Thyroid gland (tissue), 4 donors: ENCODE data around the gene GPSM1.

Experiments used
- CTCF ChIP-seq, 6 experiments: fragments of 200-600 bp in 3 of 6; fragments of 450-650 bp in 3 of 6; sonication (generic) in 3 of 6; IDR thresholded peaks; one replicate each; pipeline ENCODE4 v1.5.1; 2016 to 2019; ENCODE audit warnings: antibody characterized with exemption in 6 of 6, mild to moderate bottlenecking in 2 of 6, inconsistent platforms in 1 of 6, moderate library complexity in 1 of 6
- POLR2A ChIP-seq, 2 donors: fragments of 450-650 bp; IDR thresholded peaks; one replicate each; pipeline ENCODE4 v1.6.1; 2017; ENCODE audit warnings: antibody characterized with exemption in 2 of 2, mild to moderate bottlenecking in 2 of 2, moderate library complexity in 1 of 2

DNA sequence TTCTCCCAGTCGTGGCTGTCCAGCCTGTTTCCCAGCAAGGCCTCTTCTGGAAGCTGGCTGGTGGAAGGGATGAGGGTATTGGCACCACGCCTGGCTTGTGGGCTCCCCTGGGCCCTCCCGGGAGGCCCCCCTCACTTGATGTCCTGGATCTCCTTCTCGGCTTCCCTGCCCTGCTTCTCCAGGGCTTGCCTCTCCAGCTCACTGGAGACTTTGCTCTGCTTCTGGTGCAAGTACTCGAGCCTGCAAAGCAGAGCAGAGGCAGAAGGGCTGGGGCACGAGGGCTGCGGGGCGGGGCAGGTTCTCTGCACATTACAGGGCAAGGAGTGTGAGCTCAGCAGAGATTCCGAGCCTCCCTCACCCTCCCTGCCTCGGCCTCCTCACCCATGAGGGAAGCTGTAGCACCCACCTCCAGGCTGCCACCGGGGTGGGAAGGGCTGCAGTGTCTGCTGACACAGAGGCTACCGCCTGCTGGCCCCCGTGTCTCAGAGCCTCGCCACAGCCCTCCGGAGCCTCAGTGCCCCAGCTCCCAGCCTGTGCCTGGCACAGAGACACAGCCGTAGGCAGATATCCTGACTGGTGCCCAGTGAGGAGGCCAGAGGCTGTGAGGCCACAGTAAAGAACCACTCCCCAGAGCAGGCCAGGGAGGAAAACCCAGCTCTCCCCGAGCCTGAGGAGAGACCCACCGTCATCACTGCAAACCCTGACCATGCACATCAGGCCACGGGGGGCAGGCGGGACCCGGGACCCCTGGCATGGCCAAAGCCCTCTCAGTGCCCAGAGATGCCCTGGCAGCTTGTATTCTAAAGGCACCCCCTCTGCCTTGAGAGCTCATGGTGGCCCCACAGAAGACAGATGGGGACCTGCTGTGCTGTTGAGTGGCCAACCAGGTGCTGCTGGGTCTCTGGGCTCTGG is 65.5 kb downstream of the GPSM1 start:
- no peak for TF ChIP-seq CTCF (IDR thresholded peaks at IDR 0.05)
- TF ChIP-seq POLR2A (IDR thresholded peaks at IDR 0.05), result no peak
